Uterus (tissue), 2 donors: ENCODE measurements around the gene EME2.

Source experiments
- POLR2A ChIP-seq, 2 donors: fragments of 450-650 bp; IDR thresholded peaks; one replicate each; pipeline ENCODE4 v1.6.1; 2016; ENCODE audit warnings: antibody characterized with exemption in 2 of 2, mild to moderate bottlenecking in 1 of 2, moderate library complexity in 1 of 2
- TF ChIP-seq, protein P1 (sequence below), 4 experiments: fragments of 200-600 bp in 2 of 4; fragments of 450-650 bp in 2 of 4; sonication (generic) in 2 of 4; IDR thresholded peaks; one replicate each; pipeline ENCODE4 v1.5.1; 2016 to 2019; ENCODE audit warnings: antibody characterized with exemption in 4 of 4, mild to moderate bottlenecking in 2 of 4, moderate library complexity in 1 of 4

- TF ChIP-seq, protein P1, sequence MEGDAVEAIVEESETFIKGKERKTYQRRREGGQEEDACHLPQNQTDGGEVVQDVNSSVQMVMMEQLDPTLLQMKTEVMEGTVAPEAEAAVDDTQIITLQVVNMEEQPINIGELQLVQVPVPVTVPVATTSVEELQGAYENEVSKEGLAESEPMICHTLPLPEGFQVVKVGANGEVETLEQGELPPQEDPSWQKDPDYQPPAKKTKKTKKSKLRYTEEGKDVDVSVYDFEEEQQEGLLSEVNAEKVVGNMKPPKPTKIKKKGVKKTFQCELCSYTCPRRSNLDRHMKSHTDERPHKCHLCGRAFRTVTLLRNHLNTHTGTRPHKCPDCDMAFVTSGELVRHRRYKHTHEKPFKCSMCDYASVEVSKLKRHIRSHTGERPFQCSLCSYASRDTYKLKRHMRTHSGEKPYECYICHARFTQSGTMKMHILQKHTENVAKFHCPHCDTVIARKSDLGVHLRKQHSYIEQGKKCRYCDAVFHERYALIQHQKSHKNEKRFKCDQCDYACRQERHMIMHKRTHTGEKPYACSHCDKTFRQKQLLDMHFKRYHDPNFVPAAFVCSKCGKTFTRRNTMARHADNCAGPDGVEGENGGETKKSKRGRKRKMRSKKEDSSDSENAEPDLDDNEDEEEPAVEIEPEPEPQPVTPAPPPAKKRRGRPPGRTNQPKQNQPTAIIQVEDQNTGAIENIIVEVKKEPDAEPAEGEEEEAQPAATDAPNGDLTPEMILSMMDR (IDR thresholded peaks at IDR 0.05): no peak
- TF ChIP-seq POLR2A (IDR thresholded peaks at IDR 0.05): no peak
These were observed 6.8 kb upstream of the EME2 start for GRCh38 chr16:1765826-1766225.
